ENCODE measurements around the gene KRT17. TPM values are rescaled to one million over a fixed set of nuclear protein-coding genes. Genes with fewer than 3 reads are reported as not detected.

Gene KRT17
- total RNA-seq, 2 experiments from 2014 or later: not detected

GRCh38 chr17:41639492-41640473 lies 15.4 kb upstream of the KRT17 start:
- CTCF ChIA-PET: interaction anchor here (0.7 to 2.8 kb wide), 4 partner anchors 8 to 91 kb away, joined by 4 to 13 read pairs (median 4); no protein-coding TSS in a partner anchor
- Mint-ChIP-seq H3K4me1 (ENCODE audit: low read depth) (no peaks in the 10 kb centered on the region), H3K27me3 (ENCODE audit: low read depth) (no peaks in the 10 kb centered on the region), H3K4me3 (no peak overlapping the region), H3K9me3 (no peaks in the 10 kb centered on the region), H3K27ac (no peak overlapping the region), H3K36me3 (ENCODE audit: low read depth) (no peaks in the 10 kb centered on the region)
- intact Hi-C loops (cut with micrococcal nuclease): no loop called here
- no peak for DNase-seq

- CTCF ChIA-PET: interaction anchor here (1.2 kb wide), 1 partner anchor 9 kb away, joined by 5 read pairs; no protein-coding TSS in a partner anchor
- intact Hi-C loops (cut with micrococcal nuclease): no loop called here
- no peak for DNase-seq
- Mint-ChIP-seq H3K27ac (no peak overlapping the region), H3K9me3 (no peaks in the 10 kb centered on the region), H3K36me3 (ENCODE audit: low read depth) (no peaks in the 10 kb centered on the region), H3K27me3 (ENCODE audit: low read depth) (no peaks in the 10 kb centered on the region), H3K4me3 (no peak overlapping the region), H3K4me1 (ENCODE audit: low read depth) (no peaks in the 10 kb centered on the region)
Measured at GRCh38 chr17:41638941-41639340, 14.6 kb upstream of the KRT17 start.

DNA sequence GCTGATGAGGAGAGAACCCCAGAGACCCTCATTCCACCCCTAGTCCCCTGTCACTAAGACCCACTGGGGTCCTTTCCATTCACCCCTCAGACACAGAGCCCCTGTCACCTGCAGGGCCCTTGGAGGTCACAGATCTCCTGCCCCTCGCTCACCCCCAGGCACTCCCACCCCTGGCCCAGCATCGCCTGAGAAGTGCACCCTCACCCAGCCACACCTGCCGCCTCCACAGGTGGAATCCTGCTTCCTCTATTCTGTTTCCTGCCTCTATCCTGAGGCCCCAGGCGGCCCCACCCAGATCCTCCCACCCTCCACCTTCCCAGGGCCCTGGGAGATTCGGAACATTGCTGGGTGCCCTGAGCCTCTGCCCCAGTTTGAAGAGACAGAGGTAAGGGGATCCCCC lies 13.8 kb upstream of the KRT17 start:
- Mint-ChIP-seq H3K36me3 (ENCODE audit: low read depth) (no peaks in the 10 kb centered on the region), H3K27me3 (ENCODE audit: low read depth) (no peaks in the 10 kb centered on the region), H3K27ac (no peak overlapping the region), H3K4me3 (no peak overlapping the region), H3K9me3 (no peaks in the 10 kb centered on the region), H3K4me1 (ENCODE audit: low read depth) (no peaks in the 10 kb centered on the region)
- no peak for DNase-seq
- intact Hi-C loops (cut with micrococcal nuclease): no loop called here
- CTCF ChIA-PET: no interaction called here

DNA sequence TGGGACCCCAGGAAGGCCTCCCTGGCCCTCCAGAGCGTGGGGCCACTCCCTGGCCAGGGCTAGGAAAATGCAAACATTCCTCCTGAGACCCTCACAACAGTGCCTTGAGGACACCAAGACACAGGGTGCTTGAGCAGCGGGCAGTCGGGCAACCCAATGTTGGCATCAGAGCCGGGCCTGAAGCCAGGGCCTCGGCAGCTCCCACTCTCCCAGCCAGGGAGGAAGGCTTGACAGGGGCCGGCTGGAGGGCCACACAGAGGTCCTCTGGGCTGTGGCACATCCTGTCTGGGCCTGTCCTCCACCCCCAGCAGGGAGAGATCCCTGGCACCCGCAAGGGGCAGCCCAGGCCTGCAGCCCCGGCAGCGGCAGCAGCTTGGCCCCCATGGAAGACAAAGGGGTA lies 12.3 kb upstream of the KRT17 start:
- Mint-ChIP-seq H3K9me3 (no peaks in the 10 kb centered on the region), H3K4me3 (no peak overlapping the region)
- intact Hi-C loops (cut with micrococcal nuclease): no loop called here

GRCh38 chr17:41635121-41636097 lies 11.0 kb upstream of the KRT17 start:
- Mint-ChIP-seq H3K27ac (no peak overlapping the region), H3K9me3 (no peaks in the 10 kb centered on the region), H3K4me3 (no peak overlapping the region), H3K27me3 (ENCODE audit: low read depth) (no peaks in the 10 kb centered on the region), H3K4me1 (ENCODE audit: low read depth) (no peaks in the 10 kb centered on the region), H3K36me3 (ENCODE audit: low read depth) (no peaks in the 10 kb centered on the region)
- CTCF ChIA-PET: interaction anchor here (1.0 to 1.4 kb wide), 2 partner anchors 13 to 28 kb away, joined by 3 to 4 read pairs; no protein-coding TSS in a partner anchor
- no peak for DNase-seq
- intact Hi-C loops (cut with micrococcal nuclease): no loop called here

More for the DNA sequence above, 12.3 kb upstream of the KRT17 start:
- Mint-ChIP-seq H3K27me3 (ENCODE audit: low read depth) (no peaks in the 10 kb centered on the region), H3K36me3 (ENCODE audit: low read depth) (no peaks in the 10 kb centered on the region), H3K4me1 (ENCODE audit: low read depth) (no peaks in the 10 kb centered on the region), H3K27ac (no peak overlapping the region)
- CTCF ChIA-PET: interaction anchor here (1.0 kb wide), 1 partner anchor 12 kb away, joined by 4 read pairs; no protein-coding TSS in a partner anchor
- no peak for DNase-seq

GRCh38 chr17:41634639-41635038 lies 10.3 kb upstream of the KRT17 start:
- no peaks in the 10 kb centered on the region for H3K27me3 Mint-ChIP-seq (ENCODE audit: low read depth)
- intact Hi-C loops (cut with micrococcal nuclease): no loop called here
- CTCF ChIA-PET: no interaction called here
- no peaks in the 10 kb centered on the region for H3K36me3 Mint-ChIP-seq (ENCODE audit: low read depth)
- H3K9me3 Mint-ChIP-seq: no peaks in the 10 kb centered on the region
- no peak overlapping the region for H3K27ac Mint-ChIP-seq
- H3K4me3 Mint-ChIP-seq: no peak overlapping the region
- no peak for DNase-seq
- H3K4me1 Mint-ChIP-seq (ENCODE audit: low read depth): no peaks in the 10 kb centered on the region

DNA sequence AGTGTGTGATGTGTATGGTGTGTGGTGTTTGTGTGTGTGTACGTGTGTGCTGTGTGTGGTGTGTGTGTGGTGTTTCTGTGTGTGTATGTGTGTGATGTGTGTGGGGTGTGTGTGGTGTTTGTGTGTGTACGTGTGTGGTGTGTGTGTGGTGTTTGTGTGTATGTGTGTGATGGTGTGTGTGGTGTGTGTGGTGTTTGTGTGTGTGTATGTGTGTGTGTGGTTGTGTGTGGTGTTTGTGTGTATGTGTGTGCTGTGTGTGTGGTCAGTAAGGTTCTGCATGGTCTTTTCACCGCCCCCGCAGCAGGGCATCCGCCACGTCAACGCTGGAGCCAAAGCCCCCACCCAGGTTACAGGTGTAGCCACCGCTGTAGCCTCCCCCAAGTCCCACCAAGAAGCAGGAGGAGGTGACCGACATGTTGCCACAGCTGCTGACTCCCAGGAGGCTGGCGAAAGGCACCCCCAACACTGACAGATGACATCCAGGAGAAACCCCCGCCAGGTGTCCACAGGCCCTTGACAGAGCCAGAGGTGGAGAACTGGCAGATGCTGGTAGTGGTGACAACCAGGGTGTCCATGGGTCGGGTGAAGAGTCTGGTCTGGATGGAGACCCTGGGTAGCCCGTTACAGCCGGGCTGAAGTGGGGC lies 9.3 kb upstream of the KRT17 start:
- H3K36me3 Mint-ChIP-seq (ENCODE audit: low read depth): no peaks in the 10 kb centered on the region
- no peak overlapping the region for H3K4me3 Mint-ChIP-seq
- CTCF ChIA-PET: no interaction called here
- H3K4me1 Mint-ChIP-seq (ENCODE audit: low read depth): no peaks in the 10 kb centered on the region
- intact Hi-C loops (cut with micrococcal nuclease): no loop called here
- no peak for DNase-seq
- no peaks in the 10 kb centered on the region for H3K9me3 Mint-ChIP-seq
- H3K27me3 Mint-ChIP-seq (ENCODE audit: low read depth): no peaks in the 10 kb centered on the region
- no peak overlapping the region for H3K27ac Mint-ChIP-seq

DNA sequence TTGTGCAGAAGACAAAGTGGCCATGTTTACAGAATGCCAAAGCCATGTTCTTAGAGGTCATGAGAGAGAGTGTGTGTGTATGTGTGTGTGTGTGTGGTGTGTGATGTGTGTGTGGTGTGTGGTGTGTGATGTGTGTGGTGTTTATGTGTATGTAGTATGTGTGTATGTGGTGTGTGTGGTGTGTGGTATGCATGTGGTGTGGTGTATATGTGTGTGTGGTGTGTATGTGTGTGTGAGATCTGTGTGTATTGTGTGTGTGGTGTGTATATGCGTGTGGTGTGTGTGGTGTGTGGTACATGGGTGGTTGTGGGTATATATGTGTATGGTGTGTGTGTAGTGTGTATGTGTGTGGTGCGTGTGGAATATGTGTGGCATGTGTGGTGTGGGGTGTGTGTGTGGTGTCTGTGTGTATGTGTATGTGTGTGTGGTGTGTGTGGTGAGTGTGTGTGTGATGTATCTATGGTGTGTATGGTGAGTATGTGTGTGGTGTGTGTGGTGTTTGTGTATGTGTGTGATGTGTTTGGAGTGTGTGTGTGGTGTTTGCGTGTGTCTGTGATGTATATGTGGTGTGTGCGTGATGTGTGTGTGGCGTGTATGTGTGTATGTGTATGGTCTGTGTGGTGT lies 8.2 kb upstream of the KRT17 start:
- H3K9me3 Mint-ChIP-seq: no peaks in the 10 kb centered on the region
- no peak overlapping the region for H3K4me3 Mint-ChIP-seq
- no peaks in the 10 kb centered on the region for H3K4me1 Mint-ChIP-seq (ENCODE audit: low read depth)
- H3K27ac Mint-ChIP-seq: no peak overlapping the region
- CTCF ChIA-PET: no interaction called here
- no peaks in the 10 kb centered on the region for H3K27me3 Mint-ChIP-seq (ENCODE audit: low read depth)
- H3K36me3 Mint-ChIP-seq (ENCODE audit: low read depth): no peaks in the 10 kb centered on the region
- intact Hi-C loops (cut with micrococcal nuclease): no loop called here
- no peak for DNase-seq

DNA sequence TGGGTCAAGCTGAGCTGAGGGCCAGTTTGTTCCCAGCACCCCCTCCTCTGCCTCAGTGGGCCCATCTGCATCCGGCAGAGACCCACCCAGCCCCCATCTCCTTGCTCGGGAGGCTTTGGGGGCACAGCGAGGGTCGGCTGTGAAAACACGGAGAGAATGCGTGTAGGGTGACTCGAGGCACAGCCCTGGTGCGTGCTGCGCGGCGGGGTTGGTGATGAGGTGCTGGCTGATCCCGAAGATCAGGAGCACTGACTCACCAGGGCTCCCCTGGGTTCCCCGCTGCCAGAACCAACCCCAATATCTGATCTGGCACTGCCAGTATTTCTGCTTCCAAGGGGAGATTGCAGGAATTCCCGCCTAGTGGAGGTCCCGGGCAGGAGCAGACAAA lies 7.5 kb upstream of the KRT17 start:
- CTCF ChIA-PET: no interaction called here
- DNase-seq: no peak
- intact Hi-C loops (cut with micrococcal nuclease): no loop called here
- Mint-ChIP-seq H3K4me3 (no peak overlapping the region), H3K4me1 (ENCODE audit: low read depth) (no peaks in the 10 kb centered on the region), H3K27me3 (ENCODE audit: low read depth) (no peaks in the 10 kb centered on the region), H3K36me3 (ENCODE audit: low read depth) (no peaks in the 10 kb centered on the region), H3K27ac (no peak overlapping the region), H3K9me3 (no peaks in the 10 kb centered on the region)

DNA sequence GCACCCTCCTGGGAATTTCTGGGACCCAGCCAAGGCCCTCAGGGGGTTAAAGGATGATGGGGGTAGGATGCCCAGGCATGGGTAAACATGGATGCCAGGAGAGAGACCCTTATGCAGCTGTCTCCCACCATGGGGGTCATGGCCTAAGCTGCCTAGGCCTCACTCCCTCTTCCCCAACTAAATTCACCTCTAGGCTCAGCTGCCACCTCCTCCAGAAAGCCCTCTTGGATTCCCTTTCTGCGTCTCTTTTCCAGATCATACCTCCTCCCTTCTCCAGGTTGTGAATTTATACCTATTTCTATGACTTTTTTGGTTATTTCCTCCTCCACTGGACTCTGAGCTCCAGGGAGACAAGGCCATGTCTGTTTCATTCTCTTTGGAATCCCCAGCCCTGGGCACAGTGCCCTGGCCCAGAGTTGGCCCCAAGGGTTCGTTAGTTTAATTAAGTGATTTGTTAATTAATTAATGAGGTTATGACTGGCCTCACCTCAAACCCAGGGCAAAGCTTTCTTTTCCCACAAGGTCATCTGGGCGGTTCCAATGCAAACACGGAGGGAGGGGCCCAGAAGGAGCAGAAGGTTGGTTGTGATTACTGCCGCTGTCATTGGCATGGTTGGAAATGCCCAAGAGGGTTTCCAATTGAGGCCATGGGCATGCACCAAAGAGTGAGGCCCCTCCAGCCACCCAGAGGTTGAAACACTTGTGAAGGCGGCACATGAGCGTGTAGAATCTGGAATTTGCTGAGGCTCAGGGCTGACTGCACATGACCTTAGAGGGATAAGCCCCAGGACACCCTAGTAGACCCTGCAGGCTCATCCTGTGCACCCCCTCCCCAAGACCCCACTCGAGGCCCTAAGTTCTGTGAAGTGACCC lies 6.9 kb upstream of the KRT17 start:
- no peaks in the 10 kb centered on the region for H3K36me3 Mint-ChIP-seq (ENCODE audit: low read depth)
- no peaks in the 10 kb centered on the region for H3K27me3 Mint-ChIP-seq (ENCODE audit: low read depth)
- H3K9me3 Mint-ChIP-seq: no peaks in the 10 kb centered on the region
- H3K27ac Mint-ChIP-seq: no peak overlapping the region
- intact Hi-C loops (cut with micrococcal nuclease): no loop called here
- H3K4me3 Mint-ChIP-seq: no peak overlapping the region
- H3K4me1 Mint-ChIP-seq (ENCODE audit: low read depth): no peaks in the 10 kb centered on the region
- CTCF ChIA-PET: no interaction called here
- DNase-seq: no peak

Data from activated naive CD4-positive, alpha-beta T cell treated with anti-CD3 and anti-CD28 coated beads for 36 hours (primary cell).